MG63 (cell line): ENCODE measurements around the gene KIRREL3. TPM values are rescaled to one million over a fixed set of nuclear protein-coding genes. Genes with fewer than 3 reads are reported as not detected.
"Not testable (repeated sequence)": the region's sequence is repeated elsewhere in the genome, so short reads cannot be mapped to it uniquely, and the experiment has no call there.

Experiments used
- DNase-seq: peaks from one replicate; pipeline ENCODE4 v3.0.0-alpha.2; 2020
- H3K27me3 ChIP-seq: fragments of 250-450 bp; sonication (Bioruptor Pico); 2 replicates; pipeline ENCODE4 v1.5.1; 2020; ENCODE audit warnings: mild to moderate bottlenecking, moderate library complexity
- H3K36me3 ChIP-seq: fragments of 250-450 bp; sonication (Bioruptor Pico); 2 replicates; pipeline ENCODE4 v1.5.1; 2020; ENCODE audit warnings: mild to moderate bottlenecking, moderate library complexity
- H3K4me3 ChIP-seq: fragments of 250-450 bp; sonication (Bioruptor Pico); 2 replicates; pipeline ENCODE4 v1.5.1; 2020; ENCODE audit warnings: mild to moderate bottlenecking, moderate library complexity
- H3K9me3 ChIP-seq: fragments of 250-450 bp; sonication (Bioruptor Pico); 2 replicates; pipeline ENCODE4 v1.5.1; 2020; ENCODE audit warnings: mild to moderate bottlenecking, moderate library complexity
- total RNA-seq: library from RNA; depleted of rRNA; stranded (reverse); fragments of >200 nt; shearing (Covaris generic); gene quantifications from 2 replicates; pipeline ENCODE4 v1.2.3, GENCODE V29; 2014; ENCODE audit warnings: low replicate concordance

KIRREL3 gene
- total RNA-seq, 1 experiment from 2014 or later: 11.7 TPM

- Histone ChIP-seq H3K36me3 (peaks cover 2% of the 10 kb centered on the region), H3K4me3 (no peak overlapping the region), H3K27me3 (no peaks in the 10 kb centered on the region), H3K9me3 (no peaks in the 10 kb centered on the region)
- DNase-seq: peak; percentile 50
Observed at GRCh38 chr11:126392633-126393013, 607.9 kb downstream of the KIRREL3 start.

GRCh38 chr11:126391970-126392632 lies 608.5 kb downstream of the KIRREL3 start:
- Histone ChIP-seq H3K36me3 (peaks cover 2% of the 10 kb centered on the region), H3K9me3 (no peaks in the 10 kb centered on the region), H3K27me3 (no peaks in the 10 kb centered on the region), H3K4me3 (no peak overlapping the region)
- DNase-seq: peak; percentile 76

- DNase-seq: no peak
- H3K36me3 ChIP-seq: peaks cover 2% of the 10 kb centered on the region
- H3K27me3 ChIP-seq: no peaks in the 10 kb centered on the region
- no peaks in the 10 kb centered on the region for H3K9me3 ChIP-seq
- no peak overlapping the region for H3K4me3 ChIP-seq
Observed at GRCh38 chr11:126391286-126391954, 609.1 kb downstream of the KIRREL3 start.

GRCh38 chr11:126390272-126390867 lies 610.2 kb downstream of the KIRREL3 start:
- peaks cover 1% of the 10 kb centered on the region for H3K36me3 ChIP-seq
- no peak for DNase-seq
- no peaks in the 10 kb centered on the region for H3K27me3 ChIP-seq
- H3K9me3 ChIP-seq: no peaks in the 10 kb centered on the region
- H3K4me3 ChIP-seq: no peak overlapping the region

GRCh38 chr11:126387857-126388256 lies 612.7 kb downstream of the KIRREL3 start:
- no peak for DNase-seq
- no peaks in the 10 kb centered on the region for H3K9me3 ChIP-seq
- no peaks in the 10 kb centered on the region; the same call in 1 of the 2 replicates for H3K36me3 ChIP-seq
- no peak overlapping the region for H3K4me3 ChIP-seq
- H3K27me3 ChIP-seq: no peaks in the 10 kb centered on the region

- not testable (repeated sequence) for H3K4me3 ChIP-seq, H3K36me3 ChIP-seq, H3K27me3 ChIP-seq, H3K9me3 ChIP-seq, DNase-seq
Observed at GRCh38 chr11:126386729-126387071, 613.9 kb downstream of the KIRREL3 start.

GRCh38 chr11:126385991-126386728 lies 614.4 kb downstream of the KIRREL3 start:
- Histone ChIP-seq H3K4me3 (no peak overlapping the region), H3K27me3 (no peaks in the 10 kb centered on the region), H3K36me3 (no peaks in the 10 kb centered on the region; the same call in 1 of the 2 replicates), H3K9me3 (no peaks in the 10 kb centered on the region)
- no peak for DNase-seq

- no peak for DNase-seq
- H3K27me3 ChIP-seq: no peaks in the 10 kb centered on the region
- no peaks in the 10 kb centered on the region for H3K9me3 ChIP-seq
- H3K36me3 ChIP-seq: peaks cover 3% of the 10 kb centered on the region; the same call in 1 of the 2 replicates
- no peak overlapping the region for H3K4me3 ChIP-seq
Observed at GRCh38 chr11:126384449-126385070, 616.0 kb downstream of the KIRREL3 start.

- H3K4me3 ChIP-seq: no peak overlapping the region
- DNase-seq: no peak
- H3K27me3 ChIP-seq: no peaks in the 10 kb centered on the region
- no peaks in the 10 kb centered on the region for H3K9me3 ChIP-seq
- H3K36me3 ChIP-seq: peaks cover 3% of the 10 kb centered on the region; the same call in 1 of the 2 replicates
Observed at GRCh38 chr11:126383339-126384335, 616.9 kb downstream of the KIRREL3 start.

- not testable (repeated sequence) for DNase-seq, H3K4me3 ChIP-seq, H3K36me3 ChIP-seq, H3K27me3 ChIP-seq, H3K9me3 ChIP-seq
Observed at GRCh38 chr11:126382641-126383040, 617.9 kb downstream of the KIRREL3 start.

GRCh38 chr11:126381960-126382359 lies 618.6 kb downstream of the KIRREL3 start:
- H3K9me3 ChIP-seq, H3K36me3 ChIP-seq, DNase-seq, H3K4me3 ChIP-seq, H3K27me3 ChIP-seq: not testable (repeated sequence)

GRCh38 chr11:126380909-126381308 lies 619.7 kb downstream of the KIRREL3 start:
- Histone ChIP-seq H3K36me3 (peaks cover 3% of the 10 kb centered on the region; the same call in 1 of the 2 replicates), H3K4me3 (no peak overlapping the region), H3K27me3 (no peaks in the 10 kb centered on the region), H3K9me3 (no peaks in the 10 kb centered on the region)
- DNase-seq: no peak

GRCh38 chr11:126378763-126379162 lies 621.8 kb downstream of the KIRREL3 start:
- Histone ChIP-seq H3K9me3 (no peaks in the 10 kb centered on the region), H3K4me3 (no peak overlapping the region), H3K36me3 (peaks cover 3% of the 10 kb centered on the region; the same call in 1 of the 2 replicates), H3K27me3 (no peaks in the 10 kb centered on the region)
- no peak for DNase-seq

GRCh38 chr11:126375726-126376125 lies 624.8 kb downstream of the KIRREL3 start:
- no peaks in the 10 kb centered on the region for H3K27me3 ChIP-seq
- no peaks in the 10 kb centered on the region for H3K36me3 ChIP-seq
- H3K9me3 ChIP-seq: no peaks in the 10 kb centered on the region
- no peak for DNase-seq
- no peak overlapping the region for H3K4me3 ChIP-seq

- not testable (repeated sequence) for H3K36me3 ChIP-seq, DNase-seq, H3K4me3 ChIP-seq, H3K27me3 ChIP-seq, H3K9me3 ChIP-seq
Observed at GRCh38 chr11:126374562-126375300, 625.8 kb downstream of the KIRREL3 start.
